ENCODE measurements around the gene ROCK2.

The ROCK2 gene

GRCh38 chr2:11327871-11328270 lies 16.6 kb downstream of the ROCK2 start:
- TF ChIP-seq, protein P1, sequence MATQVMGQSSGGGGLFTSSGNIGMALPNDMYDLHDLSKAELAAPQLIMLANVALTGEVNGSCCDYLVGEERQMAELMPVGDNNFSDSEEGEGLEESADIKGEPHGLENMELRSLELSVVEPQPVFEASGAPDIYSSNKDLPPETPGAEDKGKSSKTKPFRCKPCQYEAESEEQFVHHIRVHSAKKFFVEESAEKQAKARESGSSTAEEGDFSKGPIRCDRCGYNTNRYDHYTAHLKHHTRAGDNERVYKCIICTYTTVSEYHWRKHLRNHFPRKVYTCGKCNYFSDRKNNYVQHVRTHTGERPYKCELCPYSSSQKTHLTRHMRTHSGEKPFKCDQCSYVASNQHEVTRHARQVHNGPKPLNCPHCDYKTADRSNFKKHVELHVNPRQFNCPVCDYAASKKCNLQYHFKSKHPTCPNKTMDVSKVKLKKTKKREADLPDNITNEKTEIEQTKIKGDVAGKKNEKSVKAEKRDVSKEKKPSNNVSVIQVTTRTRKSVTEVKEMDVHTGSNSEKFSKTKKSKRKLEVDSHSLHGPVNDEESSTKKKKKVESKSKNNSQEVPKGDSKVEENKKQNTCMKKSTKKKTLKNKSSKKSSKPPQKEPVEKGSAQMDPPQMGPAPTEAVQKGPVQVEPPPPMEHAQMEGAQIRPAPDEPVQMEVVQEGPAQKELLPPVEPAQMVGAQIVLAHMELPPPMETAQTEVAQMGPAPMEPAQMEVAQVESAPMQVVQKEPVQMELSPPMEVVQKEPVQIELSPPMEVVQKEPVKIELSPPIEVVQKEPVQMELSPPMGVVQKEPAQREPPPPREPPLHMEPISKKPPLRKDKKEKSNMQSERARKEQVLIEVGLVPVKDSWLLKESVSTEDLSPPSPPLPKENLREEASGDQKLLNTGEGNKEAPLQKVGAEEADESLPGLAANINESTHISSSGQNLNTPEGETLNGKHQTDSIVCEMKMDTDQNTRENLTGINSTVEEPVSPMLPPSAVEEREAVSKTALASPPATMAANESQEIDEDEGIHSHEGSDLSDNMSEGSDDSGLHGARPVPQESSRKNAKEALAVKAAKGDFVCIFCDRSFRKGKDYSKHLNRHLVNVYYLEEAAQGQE (tag by site-specific recombination; IDR thresholded peaks at IDR 0.05), result peak; percentile 53
- TF ChIP-seq ZNF398 (tag by site-specific recombination; IDR thresholded peaks at IDR 0.05) (no peak), ZNF830 (tag by site-specific recombination; IDR thresholded peaks at IDR 0.05; ENCODE audit: low read depth) (no peak), ZFP3 (tag by site-specific recombination; IDR thresholded peaks at IDR 0.05; ENCODE audit: low read depth) (no peak)
- TF ChIP-seq, protein P2, sequence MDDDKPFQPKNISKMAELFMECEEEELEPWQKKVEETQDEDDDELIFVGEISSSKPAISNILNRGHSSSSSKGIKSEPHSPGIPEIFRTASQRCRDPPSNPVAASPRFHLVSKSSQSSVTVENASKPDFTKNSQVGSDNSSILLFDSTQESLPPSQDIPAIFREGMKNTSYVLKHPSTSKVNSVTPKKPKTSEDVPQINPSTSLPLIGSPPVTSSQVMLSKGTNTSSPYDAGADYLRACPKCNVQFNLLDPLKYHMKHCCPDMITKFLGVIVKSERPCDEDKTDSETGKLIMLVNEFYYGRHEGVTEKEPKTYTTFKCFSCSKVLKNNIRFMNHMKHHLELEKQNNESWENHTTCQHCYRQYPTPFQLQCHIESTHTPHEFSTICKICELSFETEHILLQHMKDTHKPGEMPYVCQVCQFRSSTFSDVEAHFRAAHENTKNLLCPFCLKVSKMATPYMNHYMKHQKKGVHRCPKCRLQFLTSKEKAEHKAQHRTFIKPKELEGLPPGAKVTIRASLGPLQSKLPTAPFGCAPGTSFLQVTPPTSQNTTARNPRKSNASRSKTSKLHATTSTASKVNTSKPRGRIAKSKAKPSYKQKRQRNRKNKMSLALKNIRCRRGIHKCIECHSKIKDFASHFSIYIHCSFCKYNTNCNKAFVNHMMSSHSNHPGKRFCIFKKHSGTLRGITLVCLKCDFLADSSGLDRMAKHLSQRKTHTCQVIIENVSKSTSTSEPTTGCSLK (tag by site-specific recombination; IDR thresholded peaks at IDR 0.05), result no peak
- no peaks in the 10 kb centered on the region for H3K36me3 ChIP-seq (ENCODE audit: control insufficient read depth in 2 of 2, insufficient read depth in 1 of 2, low read length in 2 of 2)
- peaks cover 2% of the 10 kb centered on the region for H3K9me3 ChIP-seq (ENCODE audit: control insufficient read depth, insufficient read depth, low read depth, low read length)
- no peak overlapping the region for H3K4me3 ChIP-seq (ENCODE audit: low read depth, low read length)
- no peak overlapping the region for H3K27ac ChIP-seq (ENCODE audit: extremely low read depth, low read depth, low read length)
- H3K4me1 ChIP-seq (ENCODE audit: control insufficient read depth, insufficient read depth, low read length), result peaks cover 11% of the 10 kb centered on the region
- ChIA-PET CTCF (interaction anchor here (0.9 kb wide), 1 partner anchor 84 kb away, joined by 3 read pairs; no protein-coding TSS in a partner anchor), POLR2A (no interaction called here)

GRCh38 chr2:11326677-11327211 lies 17.7 kb downstream of the ROCK2 start:
- Histone ChIP-seq H3K4me1 (ENCODE audit: control insufficient read depth, insufficient read depth, low read length) (peaks cover 13% of the 10 kb centered on the region), H3K27ac (ENCODE audit: extremely low read depth, low read depth, low read length) (no peak overlapping the region), H3K9me3 (ENCODE audit: control insufficient read depth, insufficient read depth, low read depth, low read length) (no peaks in the 10 kb centered on the region), H3K36me3 (ENCODE audit: control insufficient read depth in 2 of 2, insufficient read depth in 1 of 2, low read length in 2 of 2) (no peaks in the 10 kb centered on the region), H3K4me3 (ENCODE audit: low read depth, low read length) (no peak overlapping the region)
- ChIA-PET POLR2A (no interaction called here), CTCF (interaction anchor here (0.6 kb wide), 3 partner anchors 10 to 154 kb away, joined by 3 to 5 read pairs (median 4); no protein-coding TSS in a partner anchor)
- TF ChIP-seq PRDM2 (tag by site-specific recombination; IDR thresholded peaks at IDR 0.05; ENCODE audit: borderline replicate concordance) (no peak), PBX3 (CRISPR knock-in tag; IDR thresholded peaks at IDR 0.05) (no peak), ZBTB49 (tag by site-specific recombination; IDR thresholded peaks at IDR 0.05; ENCODE audit: low read depth) (no peak), HOXA7 (CRISPR knock-in tag; IDR thresholded peaks at IDR 0.05; ENCODE audit: borderline replicate concordance) (no peak)

Data from HEK293 (cell line).